Astrocyte (in vitro differentiated cells and primary cell): Measurements from ENCODE around the gene SERPINB6.

Experiments
- EZH2 ChIP-seq: IDR thresholded peaks from 2 replicates; pipeline ENCODE4 v1.6.1; 2012; ENCODE audit warnings: mild to moderate bottlenecking, low read length, inconsistent platforms; ENCODE audit not compliant: insufficient read depth
- TF ChIP-seq, protein P1 (sequence below): IDR thresholded peaks from 2 replicates; pipeline ENCODE4 v1.5.1; 2011; ENCODE audit warnings: low read depth, mild to moderate bottlenecking, inconsistent platforms, low read length, moderate library complexity; ENCODE audit not compliant: insufficient read depth

DNA sequence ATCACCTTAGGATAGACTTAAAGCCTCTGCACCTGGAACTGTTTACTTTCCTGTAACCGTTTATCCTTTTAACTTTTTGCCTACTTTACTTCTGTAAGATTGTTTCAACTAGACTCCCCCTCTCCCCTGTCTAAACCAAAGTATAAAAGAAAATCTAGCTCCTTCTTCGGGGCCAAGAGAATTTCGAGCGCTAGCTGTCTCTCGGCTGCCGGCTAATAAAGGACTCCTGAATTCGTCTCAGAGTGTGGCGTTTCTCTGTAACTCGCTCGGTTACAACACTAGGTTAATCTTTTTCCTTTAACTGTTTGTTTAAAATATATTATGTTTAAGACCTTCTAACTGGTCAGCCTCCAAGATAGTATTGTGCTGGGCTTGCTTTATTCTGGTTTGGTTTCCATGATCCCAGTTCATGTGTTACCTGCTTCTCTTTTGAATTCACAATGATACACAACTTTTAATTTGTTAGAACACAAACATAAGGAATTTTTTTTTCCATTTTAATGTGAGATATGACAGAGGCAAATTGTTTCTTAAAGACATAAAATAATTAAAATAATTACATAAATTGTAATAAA lies 19.7 kb upstream of the SERPINB6 start:
- no peak for TF ChIP-seq EZH2
- TF ChIP-seq, protein P1, sequence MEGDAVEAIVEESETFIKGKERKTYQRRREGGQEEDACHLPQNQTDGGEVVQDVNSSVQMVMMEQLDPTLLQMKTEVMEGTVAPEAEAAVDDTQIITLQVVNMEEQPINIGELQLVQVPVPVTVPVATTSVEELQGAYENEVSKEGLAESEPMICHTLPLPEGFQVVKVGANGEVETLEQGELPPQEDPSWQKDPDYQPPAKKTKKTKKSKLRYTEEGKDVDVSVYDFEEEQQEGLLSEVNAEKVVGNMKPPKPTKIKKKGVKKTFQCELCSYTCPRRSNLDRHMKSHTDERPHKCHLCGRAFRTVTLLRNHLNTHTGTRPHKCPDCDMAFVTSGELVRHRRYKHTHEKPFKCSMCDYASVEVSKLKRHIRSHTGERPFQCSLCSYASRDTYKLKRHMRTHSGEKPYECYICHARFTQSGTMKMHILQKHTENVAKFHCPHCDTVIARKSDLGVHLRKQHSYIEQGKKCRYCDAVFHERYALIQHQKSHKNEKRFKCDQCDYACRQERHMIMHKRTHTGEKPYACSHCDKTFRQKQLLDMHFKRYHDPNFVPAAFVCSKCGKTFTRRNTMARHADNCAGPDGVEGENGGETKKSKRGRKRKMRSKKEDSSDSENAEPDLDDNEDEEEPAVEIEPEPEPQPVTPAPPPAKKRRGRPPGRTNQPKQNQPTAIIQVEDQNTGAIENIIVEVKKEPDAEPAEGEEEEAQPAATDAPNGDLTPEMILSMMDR, result no peak
